ENCODE results near the gene OXER1. TPM values are rescaled to one million over a fixed set of nuclear protein-coding genes. Genes with fewer than 3 reads are reported as not detected.

The OXER1 gene
- total and polyA plus RNA-seq, 9 of the 15 experiments (the other 6 are each of a cell fraction or from before 2014, with no cell fraction given): not detected

DNA sequence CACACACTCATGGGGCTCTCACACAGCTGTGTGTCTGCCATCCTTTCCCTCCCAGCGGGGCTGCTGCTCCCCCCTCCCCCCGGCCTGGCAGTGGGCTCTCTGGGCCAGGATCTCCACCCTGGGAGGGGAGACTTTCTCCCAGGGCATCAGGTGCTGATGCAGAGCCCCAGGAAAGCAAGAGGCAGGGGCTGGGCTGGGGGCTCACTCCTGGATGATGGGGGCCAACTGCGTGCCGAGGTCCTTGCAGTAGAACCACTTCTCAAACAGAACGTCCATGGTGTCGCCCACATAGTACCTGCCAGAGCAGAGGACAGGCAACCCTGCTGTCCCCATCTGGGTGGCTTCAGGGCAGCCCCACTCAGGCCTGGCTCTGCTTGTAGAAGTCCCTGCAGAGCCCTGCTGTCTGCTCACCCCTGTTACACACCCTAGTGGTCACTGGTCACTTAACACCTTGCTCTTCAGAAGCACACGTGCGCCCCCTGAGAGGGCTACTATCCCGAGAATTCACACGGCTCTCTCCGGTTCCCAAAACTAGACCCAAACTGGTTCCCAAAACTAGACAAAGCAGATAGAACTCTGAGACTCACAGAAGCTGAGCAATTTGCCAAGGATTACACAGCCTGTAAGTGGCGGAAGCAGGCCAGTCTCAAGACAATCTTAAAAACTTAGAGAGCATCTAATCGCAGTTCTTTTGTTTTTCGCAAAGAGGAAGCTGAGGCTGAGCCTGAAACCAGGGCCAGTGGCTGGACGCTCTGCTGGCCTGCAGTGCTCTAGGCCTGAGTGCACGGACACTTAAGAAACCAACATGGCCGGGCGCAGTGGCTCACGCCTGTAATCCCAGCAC lies 6.6 kb upstream of the OXER1 start (continued):
- TF ChIP-seq, protein P1, sequence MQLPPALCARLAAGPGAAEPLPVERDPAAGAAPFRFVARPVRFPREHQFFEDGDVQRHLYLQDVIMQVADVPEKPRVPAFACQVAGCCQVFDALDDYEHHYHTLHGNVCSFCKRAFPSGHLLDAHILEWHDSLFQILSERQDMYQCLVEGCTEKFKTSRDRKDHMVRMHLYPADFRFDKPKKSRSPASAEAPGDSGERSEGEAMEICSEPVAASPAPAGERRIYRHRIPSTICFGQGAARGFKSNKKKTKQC (CRISPR knock-in tag; IDR thresholded peaks at IDR 0.05): no peak
- TF ChIP-seq, protein P2, sequence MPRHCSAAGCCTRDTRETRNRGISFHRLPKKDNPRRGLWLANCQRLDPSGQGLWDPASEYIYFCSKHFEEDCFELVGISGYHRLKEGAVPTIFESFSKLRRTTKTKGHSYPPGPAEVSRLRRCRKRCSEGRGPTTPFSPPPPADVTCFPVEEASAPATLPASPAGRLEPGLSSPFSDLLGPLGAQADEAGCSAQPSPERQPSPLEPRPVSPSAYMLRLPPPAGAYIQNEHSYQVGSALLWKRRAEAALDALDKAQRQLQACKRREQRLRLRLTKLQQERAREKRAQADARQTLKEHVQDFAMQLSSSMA (CRISPR knock-in tag; IDR thresholded peaks at IDR 0.05): no peak
- no peak for TF ChIP-seq XRCC3 (IDR thresholded peaks at IDR 0.05)
- TF ChIP-seq, protein P3, sequence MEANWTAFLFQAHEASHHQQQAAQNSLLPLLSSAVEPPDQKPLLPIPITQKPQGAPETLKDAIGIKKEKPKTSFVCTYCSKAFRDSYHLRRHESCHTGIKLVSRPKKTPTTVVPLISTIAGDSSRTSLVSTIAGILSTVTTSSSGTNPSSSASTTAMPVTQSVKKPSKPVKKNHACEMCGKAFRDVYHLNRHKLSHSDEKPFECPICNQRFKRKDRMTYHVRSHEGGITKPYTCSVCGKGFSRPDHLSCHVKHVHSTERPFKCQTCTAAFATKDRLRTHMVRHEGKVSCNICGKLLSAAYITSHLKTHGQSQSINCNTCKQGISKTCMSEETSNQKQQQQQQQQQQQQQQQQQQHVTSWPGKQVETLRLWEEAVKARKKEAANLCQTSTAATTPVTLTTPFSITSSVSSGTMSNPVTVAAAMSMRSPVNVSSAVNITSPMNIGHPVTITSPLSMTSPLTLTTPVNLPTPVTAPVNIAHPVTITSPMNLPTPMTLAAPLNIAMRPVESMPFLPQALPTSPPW (CRISPR knock-in tag; IDR thresholded peaks at IDR 0.05): no peak
- TF ChIP-seq NCOA2 (IDR thresholded peaks at IDR 0.05; ENCODE audit: partially characterized antibody in 2 of 2): no peak
- no peak for TF ChIP-seq ZNF699 (CRISPR knock-in tag; IDR thresholded peaks at IDR 0.05; ENCODE audit: insufficient replicate concordance)
- no peak for TF ChIP-seq IFI16 (CRISPR knock-in tag; IDR thresholded peaks at IDR 0.05)
- TF ChIP-seq CGGBP1 (CRISPR knock-in tag; IDR thresholded peaks at IDR 0.05): no peak
- no peak for TF ChIP-seq KDM2B (CRISPR knock-in tag; IDR thresholded peaks at IDR 0.05)
- TF ChIP-seq GTF2F1 (IDR thresholded peaks at IDR 0.05; ENCODE audit: low read depth, low read length): no peak
- peak; percentile 57; the same call in 1 of the 2 replicates for TF ChIP-seq SMC3 (conservative IDR thresholded peaks at IDR 0.05; ENCODE audit: insufficient read depth, low read depth, low read length)
- TF ChIP-seq OTX1 (CRISPR knock-in tag; IDR thresholded peaks at IDR 0.05): no peak
- TF ChIP-seq ZNF644 (tag; IDR thresholded peaks at IDR 0.05; ENCODE audit: low read depth): no peak
- TF ChIP-seq JUND (IDR thresholded peaks at IDR 0.05; ENCODE audit: borderline replicate concordance, low read depth, low read length): peak; percentile 57
- no peak; the same call in 2 of the 3 replicates for TF ChIP-seq JUND (tag; IDR thresholded peaks at IDR 0.05; ENCODE audit: borderline replicate concordance, low read depth, low read length)
- no peak for TF ChIP-seq NONO (IDR thresholded peaks at IDR 0.05; ENCODE audit: low read depth in 2 of 2, low read length in 1 of 2)
- no peak for TF ChIP-seq NFATC3 (IDR thresholded peaks at IDR 0.05)
- TF ChIP-seq, protein P4, sequence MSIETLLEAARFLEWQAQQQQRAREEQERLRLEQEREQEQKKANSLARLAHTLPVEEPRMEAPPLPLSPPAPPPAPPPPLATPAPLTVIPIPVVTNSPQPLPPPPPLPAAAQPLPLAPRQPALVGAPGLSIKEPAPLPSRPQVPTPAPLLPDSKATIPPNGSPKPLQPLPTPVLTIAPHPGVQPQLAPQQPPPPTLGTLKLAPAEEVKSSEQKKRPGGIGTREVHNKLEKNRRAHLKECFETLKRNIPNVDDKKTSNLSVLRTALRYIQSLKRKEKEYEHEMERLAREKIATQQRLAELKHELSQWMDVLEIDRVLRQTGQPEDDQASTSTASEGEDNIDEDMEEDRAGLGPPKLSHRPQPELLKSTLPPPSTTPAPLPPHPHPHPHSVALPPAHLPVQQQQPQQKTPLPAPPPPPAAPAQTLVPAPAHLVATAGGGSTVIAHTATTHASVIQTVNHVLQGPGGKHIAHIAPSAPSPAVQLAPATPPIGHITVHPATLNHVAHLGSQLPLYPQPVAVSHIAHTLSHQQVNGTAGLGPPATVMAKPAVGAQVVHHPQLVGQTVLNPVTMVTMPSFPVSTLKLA (conservative IDR thresholded peaks at IDR 0.05): peak; percentile 48 to 66
- TF ChIP-seq ZNF274 (IDR thresholded peaks at IDR 0.05; ENCODE audit: borderline replicate concordance, low read depth, low read length): no peak
- TF ChIP-seq SMAD4 (CRISPR knock-in tag; conservative IDR thresholded peaks at IDR 0.05): 0 out of 2 replicates have a peak, but pooled peaks have one; percentile 26
- no peak for TF ChIP-seq CREBBP (IDR thresholded peaks at IDR 0.05; ENCODE audit: low read depth, low read length)
- no peak for TF ChIP-seq ZNF124 (CRISPR knock-in tag; IDR thresholded peaks at IDR 0.05)
